GM21390 (cell line): Measurements from ENCODE around the gene GRHPR.
"Not testable (repeated sequence)": the region's sequence is repeated elsewhere in the genome, so short reads cannot be mapped to it uniquely, and the experiment has no call there.

Source experiments
- ATAC-seq: cut with Tn5 transposase; IDR thresholded peaks from one replicate; pipeline ENCODE4 v1.9.1; 2021; ENCODE audit not compliant: unreplicated experiment

The GRHPR gene

GRCh38 chr9:37444890-37445289 lies 22.4 kb downstream of the GRHPR start:
- ATAC-seq = no peak

GRCh38 chr9:37445832-37446231 lies 23.3 kb downstream of the GRHPR start:
- no peak for ATAC-seq

- no peak for ATAC-seq
Measured at GRCh38 chr9:37446401-37446800, 23.9 kb downstream of the GRHPR start.

- ATAC-seq = no peak
Measured at GRCh38 chr9:37447111-37447510, 24.6 kb downstream of the GRHPR start.

- ATAC-seq = no peak
Measured at GRCh38 chr9:37449862-37450632, 27.6 kb downstream of the GRHPR start.

GRCh38 chr9:37451628-37452027 lies 29.1 kb downstream of the GRHPR start:
- no peak for ATAC-seq

- ATAC-seq = no peak
Measured at GRCh38 chr9:37452611-37453010, 30.1 kb downstream of the GRHPR start.

GRCh38 chr9:37453827-37454226 lies 31.3 kb downstream of the GRHPR start:
- ATAC-seq = no peak

GRCh38 chr9:37454238-37454637 lies 31.7 kb downstream of the GRHPR start:
- no peak for ATAC-seq

- ATAC-seq = no peak
Measured at GRCh38 chr9:37455884-37456647, 33.6 kb downstream of the GRHPR start.

- ATAC-seq = no peak
Measured at GRCh38 chr9:37456817-37457216, 34.3 kb downstream of the GRHPR start.

- ATAC-seq = no peak
Measured at GRCh38 chr9:37464006-37464405, 41.5 kb downstream of the GRHPR start.

- peak; percentile 39 for ATAC-seq
Measured at GRCh38 chr9:37464426-37465248, 42.1 kb downstream of the GRHPR start.

- ATAC-seq = peak; percentile 77
Measured at GRCh38 chr9:37465249-37466036, 42.9 kb downstream of the GRHPR start, which contains the start of gene ZBTB5. ZBTB5 (minus strand) TSS chr9:37465450; CDS start chr9:37442551, 22,899 bp downstream.

- peak; percentile 8 for ATAC-seq
Measured at GRCh38 chr9:37466037-37466709, 43.7 kb downstream of the GRHPR start.

GRCh38 chr9:37467530-37467929 lies 45.0 kb downstream of the GRHPR start:
- ATAC-seq = not testable (repeated sequence)

GRCh38 chr9:37468620-37469019 lies 46.1 kb downstream of the GRHPR start:
- ATAC-seq = no peak

- ATAC-seq = no peak
Measured at GRCh38 chr9:37471942-37472684, 49.6 kb downstream of the GRHPR start.

GRCh38 chr9:37473982-37474381 lies 51.5 kb downstream of the GRHPR start:
- not testable (repeated sequence) for ATAC-seq
